H9 (cell line): Measurements from ENCODE around the gene ZNF234. TPM values are rescaled to one million over a fixed set of nuclear protein-coding genes. Genes with fewer than 3 reads are reported as not detected.
"Not testable (repeated sequence)": the region's sequence is repeated elsewhere in the genome, so short reads cannot be mapped to it uniquely, and the experiment has no call there.

ENCODE experiments used
- DNase-seq: peaks from one replicate; pipeline ENCODE4 v3.0.0-alpha.2; 2017
- H2AFZ ChIP-seq: one replicate; pipeline ENCODE4 v1.6.1; 2013; ENCODE audit warnings: mild to moderate bottlenecking, low read length, control low read depth, moderate library complexity
- H2AK5ac ChIP-seq: 2 replicates; pipeline ENCODE4 v1.6.1; 2013; ENCODE audit warnings: low read length, control low read depth, mixed read lengths; ENCODE audit not compliant: insufficient read length
- H2BK120ac ChIP-seq: one replicate; pipeline ENCODE4 v1.6.1; 2013; ENCODE audit warnings: low read depth, mild to moderate bottlenecking, low read length, control low read depth, inconsistent platforms; ENCODE audit not compliant: poor library complexity, severe bottlenecking
- H2BK12ac ChIP-seq: 2 replicates; pipeline ENCODE4 v1.6.1; 2013; ENCODE audit warnings: low read length, control low read depth, mixed read lengths, low read depth; ENCODE audit not compliant: insufficient read length
- H2BK15ac ChIP-seq: 2 replicates; pipeline ENCODE4 v1.6.1; 2013; ENCODE audit warnings: low read depth, low read length, control low read depth
- H2BK20ac ChIP-seq: one replicate; pipeline ENCODE4 v1.6.1; 2013; ENCODE audit warnings: low read depth, mild to moderate bottlenecking, low read length, control low read depth, inconsistent platforms; ENCODE audit not compliant: poor library complexity, severe bottlenecking
- H2BK5ac ChIP-seq: 2 replicates; pipeline ENCODE4 v1.6.1; 2013; ENCODE audit warnings: low read length, control low read depth, mixed read lengths; ENCODE audit not compliant: insufficient read length
- H3K14ac ChIP-seq: 2 replicates; pipeline ENCODE4 v1.6.1; 2013; ENCODE audit warnings: low read length, control low read depth; ENCODE audit not compliant: insufficient read depth
- H3K18ac ChIP-seq: 2 replicates; pipeline ENCODE4 v1.6.1; 2013; ENCODE audit warnings: low read depth, mild to moderate bottlenecking, mixed read lengths, low read length, control low read depth; ENCODE audit not compliant: insufficient read length
- H3K23ac ChIP-seq: 2 replicates; pipeline ENCODE4 v1.6.1; 2013; ENCODE audit warnings: low read length, control low read depth, mixed read lengths, low read depth; ENCODE audit not compliant: insufficient read length
- H3K23me2 ChIP-seq: 2 replicates; pipeline ENCODE4 v1.6.1; 2013; ENCODE audit warnings: low read depth, mild to moderate bottlenecking, mixed read lengths, low read length, control low read depth; ENCODE audit not compliant: insufficient read length, poor library complexity, severe bottlenecking
- H3K27ac ChIP-seq: 2 replicates; pipeline ENCODE4 v1.5.1; 2013; ENCODE audit warnings: low read length, control low read depth, mixed read lengths, low read depth; ENCODE audit not compliant: insufficient read length
- H3K27me3 ChIP-seq: 2 replicates; pipeline ENCODE4 v1.6.1; 2013; ENCODE audit warnings: low read length, control low read depth, inconsistent platforms; ENCODE audit not compliant: insufficient read depth
- H3K4ac ChIP-seq: 2 replicates; pipeline ENCODE4 v1.6.1; 2013; ENCODE audit warnings: low read depth, mild to moderate bottlenecking, control low read depth, inconsistent platforms, low read length, moderate library complexity
- H3K4me1 ChIP-seq: 2 replicates; pipeline ENCODE4 v1.6.1; 2013; ENCODE audit warnings: low read length, control low read depth, inconsistent platforms; ENCODE audit not compliant: insufficient read depth
- H3K4me2 ChIP-seq: 2 replicates; pipeline ENCODE4 v1.6.1; 2013; ENCODE audit warnings: low read length, control low read depth, mixed read lengths; ENCODE audit not compliant: insufficient read length, insufficient read depth
- H3K56ac ChIP-seq: 2 replicates; pipeline ENCODE4 v1.6.1; 2013; ENCODE audit warnings: low read depth, mild to moderate bottlenecking, mixed read lengths, low read length, control low read depth; ENCODE audit not compliant: insufficient read length
- H3K79me1 ChIP-seq: 2 replicates; pipeline ENCODE4 v1.6.1; 2013; ENCODE audit warnings: low read depth, mild to moderate bottlenecking, moderate library complexity, low read length, control low read depth, inconsistent platforms; ENCODE audit not compliant: insufficient read depth, poor library complexity, severe bottlenecking
- H3K79me2 ChIP-seq: 2 replicates; pipeline ENCODE4 v1.6.1; 2013; ENCODE audit warnings: low read length, control low read depth, inconsistent platforms; ENCODE audit not compliant: insufficient read depth
- H3K9ac ChIP-seq: 2 replicates; pipeline ENCODE4 v1.6.1; 2013; ENCODE audit warnings: low read length, control low read depth, mixed read lengths; ENCODE audit not compliant: insufficient read length; ENCODE audit errors: extremely low read depth
- H3K9me3 ChIP-seq: one replicate; pipeline ENCODE4 v1.6.1; 2013; ENCODE audit warnings: low read depth, low read length, inconsistent platforms; ENCODE audit not compliant: control insufficient read depth
- H3T11ph ChIP-seq: one replicate; pipeline ENCODE4 v1.6.1; 2013; ENCODE audit warnings: mild to moderate bottlenecking, low read length, control low read depth, inconsistent platforms
- H4K20me1 ChIP-seq: one replicate; pipeline ENCODE4 v1.6.1; 2013; ENCODE audit not compliant: control insufficient read depth, insufficient read length, insufficient read depth
- H4K5ac ChIP-seq: 2 replicates; pipeline ENCODE4 v1.6.1; 2013; ENCODE audit warnings: low read depth, mild to moderate bottlenecking, mixed read lengths, low read length, control low read depth; ENCODE audit not compliant: insufficient read length
- H4K8ac ChIP-seq: replicated peaks from 2 replicates; pipeline ENCODE4 v1.6.1; 2013; ENCODE audit warnings: low read length, control low read depth, mixed read lengths, low read depth; ENCODE audit not compliant: insufficient read length
- H4K91ac ChIP-seq: 2 replicates; pipeline ENCODE4 v1.6.1; 2013; ENCODE audit warnings: low read depth, mild to moderate bottlenecking, moderate library complexity, mixed read lengths, low read length, control low read depth; ENCODE audit not compliant: insufficient read length
- H3K27ac Mint-ChIP-seq, 3 experiments: 2 replicates in 2 of 3; 3 replicates in 1 of 3; pipeline ENCODE4 v1.8.0; 2020 to 2021; ENCODE audit warnings: mixed read lengths in 3 of 3, mild to moderate bottlenecking in 1 of 3, moderate library complexity in 1 of 3
- H3K27me3 Mint-ChIP-seq: 2 replicates; pipeline ENCODE4 v1.8.0; 2021; ENCODE audit warnings: low read depth, mild to moderate bottlenecking, moderate library complexity, mixed read lengths
- H3K36me3 Mint-ChIP-seq, 3 experiments: 2 replicates in 2 of 3; 3 replicates in 1 of 3; pipeline ENCODE4 v1.8.0; 2020 to 2021; ENCODE audit warnings: low read depth in 3 of 3, mixed read lengths in 3 of 3; ENCODE audit not compliant: insufficient read depth in 1 of 3
- H3K4me1 Mint-ChIP-seq, 2 experiments: 2 replicates each; pipeline ENCODE4 v1.8.0; 2020; ENCODE audit warnings: mixed read lengths in 2 of 2
- H3K4me3 Mint-ChIP-seq, 2 experiments: 2 replicates in 1 of 2; 3 replicates in 1 of 2; pipeline ENCODE4 v1.8.0; 2020 to 2021; ENCODE audit warnings: mild to moderate bottlenecking in 2 of 2, mixed read lengths in 2 of 2, moderate library complexity in 1 of 2
- H3K9me3 Mint-ChIP-seq, 2 experiments: 2 replicates in 1 of 2; 3 replicates in 1 of 2; pipeline ENCODE4 v1.8.0; 2020; ENCODE audit warnings: mild to moderate bottlenecking in 2 of 2, mixed read lengths in 2 of 2, moderate library complexity in 1 of 2
- WGBS: extraction: QIAGEN DNeasy Blood & Tissue Kit; methylation state at CpG from one replicate; pipeline ENCODE4 v1.1.7; 2013; ENCODE audit warnings: missing lambda C conversion rate, low lambda C conversion rate, mixed read lengths; ENCODE audit not compliant: insufficient read length; ENCODE audit errors: extremely low coverage; 5-methylcytosine and 5-hydroxymethylcytosine counted together
- total RNA-seq: library from RNA; stranded (reverse); gene quantifications from 2 replicates; pipeline ENCODE4 v1.2.1, GENCODE V29; 2021
- TF ChIP-seq, protein P1 (sequence below): fragments of 200-600 bp; sonication (generic); conservative IDR thresholded peaks from 3 replicates; pipeline ENCODE4 v1.8.0; 2021; ENCODE audit warnings: antibody characterized with exemption, mild to moderate bottlenecking

ZNF234 gene
- total RNA-seq, 1 experiment from 2014 or later = 12.4 TPM

- H4K8ac ChIP-seq = no peak within 1 kb of the TSS
- no peak within 1 kb of the TSS for H3K4ac ChIP-seq
- H3K4me3 Mint-ChIP-seq = peak within 1 kb of the TSS; percentile 99
- H3K14ac ChIP-seq = peak within 1 kb of the TSS; percentile 72
- H3K27me3 ChIP-seq = no peaks in the 10 kb centered on the region
- peak within 1 kb of the TSS; percentile 17 for H2AFZ ChIP-seq
- H4K20me1 ChIP-seq = no peaks in the 10 kb centered on the region
- H3K36me3 Mint-ChIP-seq = peaks cover 32 to 37% (median 35%) of the 10 kb centered on the region in 3 experiments
- peaks cover 20% of the 10 kb centered on the region for H3K27me3 Mint-ChIP-seq
- peaks cover 8% of the 10 kb centered on the region for H3K23me2 ChIP-seq
- no peak within 1 kb of the TSS for H2AK5ac ChIP-seq
- no peak within 1 kb of the TSS for H3T11ph ChIP-seq
- H2BK5ac ChIP-seq = no peak within 1 kb of the TSS
- no peak within 1 kb of the TSS for H3K23ac ChIP-seq
- peak within 1 kb of the TSS; percentile 97 to 99 (median 99) for H3K27ac Mint-ChIP-seq
- peak within 1 kb of the TSS; percentile 73 for H3K9ac ChIP-seq
- WGBS = no CpG with 5 or more reads among the region's 32 CpGs
- no peak within 1 kb of the TSS for H4K5ac ChIP-seq
- H2BK12ac ChIP-seq = no peak within 1 kb of the TSS
- peaks cover 2% of the 10 kb centered on the region; the same call in 1 of the 2 replicates for H3K79me2 ChIP-seq
- peak within 1 kb of the TSS; percentile 10 for H3K27ac ChIP-seq
- no peak within 1 kb of the TSS for H2BK20ac ChIP-seq
- H3K56ac ChIP-seq = no peak within 1 kb of the TSS
- H3K9me3 ChIP-seq = no peaks in the 10 kb centered on the region
- H3K79me1 ChIP-seq = peaks cover 2% of the 10 kb centered on the region
- TF ChIP-seq, protein P1, sequence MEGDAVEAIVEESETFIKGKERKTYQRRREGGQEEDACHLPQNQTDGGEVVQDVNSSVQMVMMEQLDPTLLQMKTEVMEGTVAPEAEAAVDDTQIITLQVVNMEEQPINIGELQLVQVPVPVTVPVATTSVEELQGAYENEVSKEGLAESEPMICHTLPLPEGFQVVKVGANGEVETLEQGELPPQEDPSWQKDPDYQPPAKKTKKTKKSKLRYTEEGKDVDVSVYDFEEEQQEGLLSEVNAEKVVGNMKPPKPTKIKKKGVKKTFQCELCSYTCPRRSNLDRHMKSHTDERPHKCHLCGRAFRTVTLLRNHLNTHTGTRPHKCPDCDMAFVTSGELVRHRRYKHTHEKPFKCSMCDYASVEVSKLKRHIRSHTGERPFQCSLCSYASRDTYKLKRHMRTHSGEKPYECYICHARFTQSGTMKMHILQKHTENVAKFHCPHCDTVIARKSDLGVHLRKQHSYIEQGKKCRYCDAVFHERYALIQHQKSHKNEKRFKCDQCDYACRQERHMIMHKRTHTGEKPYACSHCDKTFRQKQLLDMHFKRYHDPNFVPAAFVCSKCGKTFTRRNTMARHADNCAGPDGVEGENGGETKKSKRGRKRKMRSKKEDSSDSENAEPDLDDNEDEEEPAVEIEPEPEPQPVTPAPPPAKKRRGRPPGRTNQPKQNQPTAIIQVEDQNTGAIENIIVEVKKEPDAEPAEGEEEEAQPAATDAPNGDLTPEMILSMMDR = no peak
- H3K9me3 Mint-ChIP-seq = peaks cover 3 to 12% of the 10 kb centered on the region in 2 experiments
- peak within 1 kb of the TSS; percentile 98 for H3K4me2 ChIP-seq
- no peak within 1 kb of the TSS for H2BK120ac ChIP-seq
- H3K4me1 Mint-ChIP-seq = peaks cover 11% of the 10 kb centered on the region in 2 experiments
- H3K4me1 ChIP-seq = no peaks in the 10 kb centered on the region; the same call in 1 of the 2 replicates
- H3K18ac ChIP-seq = peak within 1 kb of the TSS; percentile 61
- no peak within 1 kb of the TSS for H2BK15ac ChIP-seq
- peak; percentile 95 for DNase-seq
- no peak within 1 kb of the TSS for H4K91ac ChIP-seq
Observed at GRCh38 chr19:44164673-44165512, 23.5 kb downstream of the ZNF234 start, which contains the start of gene ZNF226. Gene ZNF226 (plus strand): TSS chr19:44165100. CDS start chr19:44170081, 4,981 bp downstream.

DNA sequence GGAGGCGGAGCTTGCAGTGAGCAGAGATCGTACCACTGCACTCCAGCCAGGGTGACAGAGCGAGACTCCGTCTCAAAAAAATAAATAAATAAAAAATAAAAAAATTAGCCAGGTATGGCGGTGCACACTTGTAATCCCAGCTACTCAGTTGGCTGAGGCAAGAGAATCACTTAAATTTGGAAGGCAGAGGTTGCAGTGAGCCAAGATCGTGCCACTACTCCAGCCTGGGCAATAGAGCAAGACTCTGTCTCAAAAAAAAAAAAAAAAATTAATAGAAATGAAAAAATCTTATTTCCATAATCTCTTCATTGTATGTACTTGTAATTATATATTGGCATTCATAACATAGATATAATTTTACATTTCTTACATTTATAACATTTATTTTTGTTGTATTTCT, 29.3 kb downstream of the ZNF234 start:
- H3K9ac ChIP-seq, H3K27ac Mint-ChIP-seq, H3K4me1 Mint-ChIP-seq, H2AFZ ChIP-seq, H4K20me1 ChIP-seq, H3K27me3 Mint-ChIP-seq, H3K18ac ChIP-seq, H3K27ac ChIP-seq, H4K5ac ChIP-seq, H2BK12ac ChIP-seq, H2BK120ac ChIP-seq, H3K23ac ChIP-seq, H2BK20ac ChIP-seq, H4K91ac ChIP-seq, H2BK15ac ChIP-seq, H4K8ac ChIP-seq, H2AK5ac ChIP-seq, DNase-seq, H3K4me3 Mint-ChIP-seq, H3K23me2 ChIP-seq, H3T11ph ChIP-seq, H2BK5ac ChIP-seq, H3K4ac ChIP-seq, H3K14ac ChIP-seq, H3K4me2 ChIP-seq, H3K4me1 ChIP-seq, H3K27me3 ChIP-seq, H3K56ac ChIP-seq, H3K79me1 ChIP-seq, H3K79me2 ChIP-seq: not testable (repeated sequence)
- H3K9me3 ChIP-seq = peaks cover 12% of the 10 kb centered on the region
- Mint-ChIP-seq H3K9me3 (peaks cover 16 to 25% of the 10 kb centered on the region in 2 experiments), H3K36me3 (peaks cover 81 to 87% (median 83%) of the 10 kb centered on the region in 3 experiments)
- WGBS = no CpG with 5 or more reads among the region's 6 CpGs
